Hematopoietic multipotent progenitor cell (in vitro differentiated cells): ENCODE measurements around the gene MAFF. TPM values are rescaled to one million over a fixed set of nuclear protein-coding genes. Genes with fewer than 3 reads are reported as not detected.

Experiments
- small RNA-seq: library from RNA; depleted of rRNA; stranded (forward); fragments of <200 nt; gene quantifications from one replicate; pipeline ENCODE3, GENCODE V24; 2012
- total RNA-seq: library from RNA; depleted of rRNA; stranded (reverse); fragments of >200 nt; gene quantifications from one replicate; pipeline ENCODE4 v1.2.3, GENCODE V29; 2012

The MAFF gene
- total RNA-seq, 1 donor: 92.4 TPM

Small RNAs within 50 kb of the gene (small RNA-seq; reads per million reads assigned to genes)
- gene RN7SL704P: not detected

Other genes with a start within 250 kb of the MAFF start
- gene C22orf23, start 248.4 kb upstream of the MAFF start, total RNA-seq: under 0.01 TPM
- 30.7 TPM for gene POLR2F, start 248.3 kb upstream of the MAFF start, total RNA-seq
- not detected for gene SOX10, start 217.4 kb upstream of the MAFF start, total RNA-seq
- 48.7 TPM for gene PICK1, start 144.6 kb upstream of the MAFF start, total RNA-seq
- under 0.01 TPM for gene SLC16A8, start 117.8 kb upstream of the MAFF start, total RNA-seq
- gene BAIAP2L2, start 91.3 kb upstream of the MAFF start, total RNA-seq: under 0.01 TPM
- gene PLA2G6, start 20.2 kb upstream of the MAFF start, total RNA-seq: 143 TPM
- gene TMEM184B, start 71.0 kb downstream of the MAFF start, total RNA-seq: 13.5 TPM
- gene CSNK1E, start 115.4 kb downstream of the MAFF start, total RNA-seq: 122 TPM